Measurements from ENCODE around the gene ACOXL.

ACOXL gene

DNA sequence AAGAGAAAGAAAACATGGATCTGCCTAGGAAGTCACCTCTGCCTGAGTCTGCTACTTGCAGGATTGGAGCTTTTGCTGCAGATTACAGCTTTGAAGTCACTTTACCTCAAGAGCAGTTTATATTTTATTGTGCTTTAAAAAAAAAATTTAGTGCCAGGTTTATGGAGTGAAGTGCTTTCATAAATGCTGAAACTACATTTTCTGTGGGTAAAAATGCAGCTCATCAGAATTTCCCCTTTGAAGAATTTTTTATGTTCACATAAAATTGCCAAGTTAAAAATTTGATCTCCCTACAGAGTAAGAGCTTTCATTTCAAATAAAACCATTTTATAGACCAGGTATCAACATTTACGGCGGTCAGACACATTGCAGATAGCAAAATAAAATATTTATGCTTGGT, 413.6 kb downstream of the ACOXL start:
- FAIRE-seq (no peak), DNase-seq (ENCODE audit: insufficient read length, low spot score) (no peak)
- TF ChIP-seq POU2F2 (IDR thresholded peaks at IDR 0.05; ENCODE audit: low read depth, low read length) (no peak), PAX5 (IDR thresholded peaks at IDR 0.05; ENCODE audit: insufficient read depth, low read length, severe bottlenecking) (no peak), POLR2AphosphoS5 (IDR thresholded peaks at IDR 0.05; ENCODE audit: low read depth, low read length) (no peak), SPI1 (IDR thresholded peaks at IDR 0.05; ENCODE audit: low read depth, low read length) (no peak), TAF1 (IDR thresholded peaks at IDR 0.05; ENCODE audit: low read depth, low read length) (no peak)

DNA sequence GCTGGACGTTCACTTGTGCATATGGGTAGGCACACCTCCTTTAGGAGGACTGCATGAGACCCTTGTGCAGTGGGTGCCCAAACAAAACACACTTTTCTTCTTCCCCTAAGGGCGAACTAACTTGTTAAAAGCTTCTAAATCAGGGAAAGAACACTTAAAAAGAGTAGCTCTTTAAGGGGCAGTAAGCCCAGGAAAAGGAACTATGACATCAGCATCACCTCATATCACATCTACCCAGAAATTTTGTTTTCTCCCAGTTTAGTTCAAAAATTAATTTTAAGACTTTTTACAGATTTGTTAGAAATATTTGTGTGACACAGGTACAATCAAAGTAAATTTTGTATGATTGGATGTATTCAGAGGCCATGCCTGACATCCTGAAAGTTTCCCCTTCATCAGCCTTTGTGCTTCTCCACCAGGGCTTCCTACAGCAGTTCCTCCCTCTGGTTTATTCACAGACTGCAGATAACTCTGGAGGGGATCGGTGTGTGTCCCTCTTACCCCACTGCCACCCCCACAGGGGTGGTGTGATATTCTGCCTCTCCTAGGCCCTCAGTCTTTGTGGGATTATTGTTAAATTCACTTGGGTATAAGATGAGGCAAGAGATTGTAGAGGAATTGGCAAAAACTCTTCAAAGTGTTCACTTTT, 416.0 kb downstream of the ACOXL start:
- FAIRE-seq: no peak
- DNase-seq (ENCODE audit: insufficient read length, low spot score): no peak
- TF ChIP-seq POLR2AphosphoS5 (IDR thresholded peaks at IDR 0.05; ENCODE audit: low read depth, low read length) (no peak), TAF1 (IDR thresholded peaks at IDR 0.05; ENCODE audit: low read depth, low read length) (no peak), SPI1 (IDR thresholded peaks at IDR 0.05; ENCODE audit: low read depth, low read length) (no peak), POLR2A (IDR thresholded peaks at IDR 0.05; ENCODE audit: low read depth, low read length) (no peak)

DNA sequence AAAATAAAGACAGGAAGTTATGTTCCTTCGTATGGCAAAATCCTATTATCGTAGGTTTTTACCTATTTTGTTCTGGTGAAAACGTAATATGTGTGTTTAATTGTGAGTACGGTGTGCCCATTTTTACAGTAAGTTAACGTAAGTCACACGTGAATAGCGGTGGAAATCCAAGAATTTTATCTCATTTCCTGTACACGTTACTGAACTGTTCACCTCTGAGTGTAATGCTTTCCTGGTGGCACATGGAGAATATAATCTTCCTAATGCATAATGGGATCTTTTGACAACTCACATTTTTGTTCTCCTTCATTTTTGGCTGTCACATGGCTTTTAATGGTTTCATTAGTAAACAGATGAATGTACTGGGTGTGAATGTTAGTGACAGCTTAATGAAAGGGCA, 416.6 kb downstream of the ACOXL start:
- FAIRE-seq (no peak), DNase-seq (ENCODE audit: insufficient read length, low spot score) (no peak)
- TF ChIP-seq SPI1 (IDR thresholded peaks at IDR 0.05; ENCODE audit: low read depth, low read length) (no peak), TAF1 (IDR thresholded peaks at IDR 0.05; ENCODE audit: low read depth, low read length) (no peak), POLR2A (IDR thresholded peaks at IDR 0.05; ENCODE audit: low read depth, low read length) (no peak), PAX5 (IDR thresholded peaks at IDR 0.05; ENCODE audit: insufficient read depth, low read length, severe bottlenecking) (no peak), POU2F2 (IDR thresholded peaks at IDR 0.05; ENCODE audit: low read depth, low read length) (no peak), POLR2AphosphoS5 (IDR thresholded peaks at IDR 0.05; ENCODE audit: low read depth, low read length) (no peak)

- FAIRE-seq: no peak
- DNase-seq (ENCODE audit: insufficient read length, low spot score): no peak
- TF ChIP-seq SPI1 (IDR thresholded peaks at IDR 0.05; ENCODE audit: low read depth, low read length) (no peak), TAF1 (IDR thresholded peaks at IDR 0.05; ENCODE audit: low read depth, low read length) (no peak), POLR2A (IDR thresholded peaks at IDR 0.05; ENCODE audit: low read depth, low read length) (no peak), POU2F2 (IDR thresholded peaks at IDR 0.05; ENCODE audit: low read depth, low read length) (no peak), PAX5 (IDR thresholded peaks at IDR 0.05; ENCODE audit: insufficient read depth, low read length, severe bottlenecking) (no peak), POLR2AphosphoS5 (IDR thresholded peaks at IDR 0.05; ENCODE audit: low read depth, low read length) (no peak)
These were observed 417.6 kb downstream of the ACOXL start for GRCh38 chr2:111149882-111150455.

GRCh38 chr2:111154758-111155157, 422.4 kb downstream of the ACOXL start:
- DNase-seq (ENCODE audit: insufficient read length, low spot score) (no peak), FAIRE-seq (no peak)
- TF ChIP-seq SPI1 (IDR thresholded peaks at IDR 0.05; ENCODE audit: low read depth, low read length): no peak
- no peak for TF ChIP-seq POLR2AphosphoS5 (IDR thresholded peaks at IDR 0.05; ENCODE audit: low read depth, low read length)
- TF ChIP-seq POU2F2 (IDR thresholded peaks at IDR 0.05; ENCODE audit: low read depth, low read length): no peak
- TF ChIP-seq POLR2A (IDR thresholded peaks at IDR 0.05; ENCODE audit: low read depth, low read length): no peak
- no peak for TF ChIP-seq PAX5 (IDR thresholded peaks at IDR 0.05; ENCODE audit: insufficient read depth, low read length, severe bottlenecking)
- no peak for TF ChIP-seq TAF1 (IDR thresholded peaks at IDR 0.05; ENCODE audit: low read depth, low read length)

DNA sequence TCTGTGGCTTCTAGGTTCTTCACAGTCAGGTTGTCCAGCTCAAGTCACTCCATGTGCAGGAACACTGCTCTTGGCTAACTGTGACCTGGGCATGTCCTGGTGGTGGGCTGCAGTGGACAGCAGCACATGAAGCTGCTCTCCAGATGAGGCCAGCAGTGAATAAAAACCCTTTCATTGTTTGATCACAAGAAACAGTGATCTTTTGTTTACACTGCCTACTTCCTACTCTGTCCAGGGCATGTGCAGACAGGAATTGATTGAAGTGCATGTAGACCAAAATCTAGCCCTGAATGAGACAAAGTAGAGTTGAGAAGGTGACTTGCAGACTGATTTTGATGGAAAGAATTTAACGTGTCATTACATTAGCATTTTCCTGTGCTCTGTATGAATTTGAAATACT, 423.2 kb downstream of the ACOXL start:
- DNase-seq (ENCODE audit: insufficient read length, low spot score) (no peak), FAIRE-seq (no peak)
- TF ChIP-seq POLR2AphosphoS5 (IDR thresholded peaks at IDR 0.05; ENCODE audit: low read depth, low read length) (no peak), SPI1 (IDR thresholded peaks at IDR 0.05; ENCODE audit: low read depth, low read length) (no peak), POLR2A (IDR thresholded peaks at IDR 0.05; ENCODE audit: low read depth, low read length) (no peak), TAF1 (IDR thresholded peaks at IDR 0.05; ENCODE audit: low read depth, low read length) (no peak), POU2F2 (IDR thresholded peaks at IDR 0.05; ENCODE audit: low read depth, low read length) (no peak), PAX5 (IDR thresholded peaks at IDR 0.05; ENCODE audit: insufficient read depth, low read length, severe bottlenecking) (no peak)

- FAIRE-seq: no peak
- TF ChIP-seq SPI1 (IDR thresholded peaks at IDR 0.05; ENCODE audit: low read depth, low read length): no peak
- TF ChIP-seq PAX5 (IDR thresholded peaks at IDR 0.05; ENCODE audit: insufficient read depth, low read length, severe bottlenecking): no peak
- no peak for TF ChIP-seq POU2F2 (IDR thresholded peaks at IDR 0.05; ENCODE audit: low read depth, low read length)
- TF ChIP-seq POLR2AphosphoS5 (IDR thresholded peaks at IDR 0.05; ENCODE audit: low read depth, low read length): no peak
- TF ChIP-seq POLR2A (IDR thresholded peaks at IDR 0.05; ENCODE audit: low read depth, low read length): no peak
- no peak for DNase-seq (ENCODE audit: insufficient read length, low spot score)
These were observed 424.2 kb downstream of the ACOXL start for GRCh38 chr2:111156529-111156928.

DNA sequence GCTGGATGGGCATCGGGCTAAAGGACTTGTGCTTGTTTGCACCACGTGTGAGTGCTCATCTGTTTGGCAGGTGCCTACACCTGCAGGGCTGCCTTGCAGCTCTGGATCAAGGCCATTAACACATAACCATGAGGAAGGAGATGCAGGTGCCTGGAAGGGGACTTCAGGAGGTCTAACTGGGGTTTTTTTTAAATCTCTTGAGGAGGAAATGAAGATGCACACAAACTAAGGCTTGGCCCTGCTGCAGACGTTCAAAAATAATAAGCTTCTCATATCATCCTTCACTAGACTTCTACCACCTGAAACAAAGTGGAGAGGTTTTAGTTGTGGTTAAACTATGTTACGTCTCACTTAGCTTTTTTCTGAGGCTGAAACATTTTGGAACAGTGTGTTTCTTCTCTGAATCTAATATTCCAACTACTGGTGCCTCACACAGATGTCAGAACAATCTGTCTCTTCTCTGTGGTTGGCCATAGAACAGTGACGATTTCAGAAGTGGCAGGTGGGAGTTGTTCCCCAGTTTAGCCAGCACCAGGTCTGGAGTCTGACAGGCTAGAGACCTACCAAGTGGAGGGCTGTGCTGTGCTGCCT, 424.8 kb downstream of the ACOXL start:
- FAIRE-seq (no peak), DNase-seq (ENCODE audit: insufficient read length, low spot score) (no peak)
- no peak for TF ChIP-seq POU2F2 (IDR thresholded peaks at IDR 0.05; ENCODE audit: low read depth, low read length)
- TF ChIP-seq POLR2A (IDR thresholded peaks at IDR 0.05; ENCODE audit: low read depth, low read length): no peak
- TF ChIP-seq POLR2AphosphoS5 (IDR thresholded peaks at IDR 0.05; ENCODE audit: low read depth, low read length): no peak
- no peak for TF ChIP-seq SPI1 (IDR thresholded peaks at IDR 0.05; ENCODE audit: low read depth, low read length)
- TF ChIP-seq TAF1 (IDR thresholded peaks at IDR 0.05; ENCODE audit: low read depth, low read length): no peak
- TF ChIP-seq PAX5 (IDR thresholded peaks at IDR 0.05; ENCODE audit: insufficient read depth, low read length, severe bottlenecking): no peak

- DNase-seq (ENCODE audit: insufficient read length, low spot score): no peak
- FAIRE-seq: peak; percentile 87
These were observed 425.4 kb downstream of the ACOXL start for GRCh38 chr2:111157798-111158197.

More at GRCh38 chr2:111157798-111158197, 425.4 kb downstream of the ACOXL start:
- TF ChIP-seq POLR2AphosphoS5 (IDR thresholded peaks at IDR 0.05; ENCODE audit: low read depth, low read length): no peak
- TF ChIP-seq POLR2A (IDR thresholded peaks at IDR 0.05; ENCODE audit: low read depth, low read length): no peak
- TF ChIP-seq SPI1 (IDR thresholded peaks at IDR 0.05; ENCODE audit: low read depth, low read length): no peak
- no peak for TF ChIP-seq POU2F2 (IDR thresholded peaks at IDR 0.05; ENCODE audit: low read depth, low read length)
- no peak for TF ChIP-seq TAF1 (IDR thresholded peaks at IDR 0.05; ENCODE audit: low read depth, low read length)
- no peak for TF ChIP-seq PAX5 (IDR thresholded peaks at IDR 0.05; ENCODE audit: insufficient read depth, low read length, severe bottlenecking)
